ENCODE results near the gene MLXIP.
"Not testable (repeated sequence)": the region's sequence is repeated elsewhere in the genome, so short reads cannot be mapped to it uniquely, and the experiment has no call there.

The MLXIP gene

DNA sequence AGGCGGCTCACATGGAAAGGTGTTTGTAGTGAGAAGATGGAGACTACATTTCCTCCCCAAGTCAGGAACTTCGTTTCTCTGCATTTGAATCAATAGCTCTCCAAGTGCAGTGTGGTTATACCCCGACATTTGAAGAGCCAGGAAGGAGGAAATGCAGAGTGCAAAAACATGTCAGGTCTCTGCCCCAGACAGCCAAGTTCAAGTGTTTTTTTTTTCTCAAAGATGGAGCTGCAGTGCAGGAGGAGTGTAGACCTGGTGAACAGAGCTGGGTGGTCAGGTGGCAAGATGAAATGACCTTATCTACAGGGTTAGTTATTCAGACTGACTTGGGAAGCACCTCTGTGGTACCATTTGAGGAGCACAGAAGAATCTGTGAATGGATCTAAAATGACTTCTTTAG, 21.3 kb downstream of the MLXIP start:
- Histone ChIP-seq H3K9me3 (ENCODE audit: severe bottlenecking) (no peaks in the 10 kb centered on the region), H3K27ac (no peak overlapping the region)

DNA sequence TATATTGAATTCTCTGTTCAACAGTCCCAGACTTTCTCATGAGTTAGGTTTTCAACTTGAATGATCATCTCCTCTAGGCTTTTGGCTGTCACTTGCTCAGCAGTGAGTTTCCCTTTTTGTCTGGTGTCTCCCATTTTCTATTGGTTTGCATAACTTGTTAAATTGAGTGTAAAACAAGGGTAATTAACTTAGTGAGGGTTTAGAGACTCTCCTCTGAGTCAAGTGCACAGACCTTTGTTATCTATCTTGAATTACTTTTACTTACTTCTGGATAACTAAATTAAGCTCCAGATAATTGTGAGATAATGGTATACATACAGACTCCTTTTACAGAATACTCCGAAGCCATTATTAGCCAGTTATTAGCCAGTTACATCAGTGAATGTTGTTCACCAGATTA, 22.0 kb downstream of the MLXIP start:
- Histone ChIP-seq H3K27ac (no peak overlapping the region), H3K4me3 (ENCODE audit: low read depth, low read length) (no peak overlapping the region), H3K27me3 (ENCODE audit: insufficient read depth, low read depth, severe bottlenecking) (no peaks in the 10 kb centered on the region), H3K9me3 (ENCODE audit: severe bottlenecking) (no peaks in the 10 kb centered on the region), H3K36me3 (no peaks in the 10 kb centered on the region)
- no peak for DNase-seq
- TF ChIP-seq, protein P1, sequence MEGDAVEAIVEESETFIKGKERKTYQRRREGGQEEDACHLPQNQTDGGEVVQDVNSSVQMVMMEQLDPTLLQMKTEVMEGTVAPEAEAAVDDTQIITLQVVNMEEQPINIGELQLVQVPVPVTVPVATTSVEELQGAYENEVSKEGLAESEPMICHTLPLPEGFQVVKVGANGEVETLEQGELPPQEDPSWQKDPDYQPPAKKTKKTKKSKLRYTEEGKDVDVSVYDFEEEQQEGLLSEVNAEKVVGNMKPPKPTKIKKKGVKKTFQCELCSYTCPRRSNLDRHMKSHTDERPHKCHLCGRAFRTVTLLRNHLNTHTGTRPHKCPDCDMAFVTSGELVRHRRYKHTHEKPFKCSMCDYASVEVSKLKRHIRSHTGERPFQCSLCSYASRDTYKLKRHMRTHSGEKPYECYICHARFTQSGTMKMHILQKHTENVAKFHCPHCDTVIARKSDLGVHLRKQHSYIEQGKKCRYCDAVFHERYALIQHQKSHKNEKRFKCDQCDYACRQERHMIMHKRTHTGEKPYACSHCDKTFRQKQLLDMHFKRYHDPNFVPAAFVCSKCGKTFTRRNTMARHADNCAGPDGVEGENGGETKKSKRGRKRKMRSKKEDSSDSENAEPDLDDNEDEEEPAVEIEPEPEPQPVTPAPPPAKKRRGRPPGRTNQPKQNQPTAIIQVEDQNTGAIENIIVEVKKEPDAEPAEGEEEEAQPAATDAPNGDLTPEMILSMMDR (IDR thresholded peaks at IDR 0.05; ENCODE audit: low read depth, low read length): no peak

More for the DNA sequence above, 21.3 kb downstream of the MLXIP start:
- DNase-seq: no peak
- no peaks in the 10 kb centered on the region for H3K27me3 ChIP-seq (ENCODE audit: insufficient read depth, low read depth, severe bottlenecking)
- H3K4me3 ChIP-seq (ENCODE audit: low read depth, low read length): no peak overlapping the region
- H3K36me3 ChIP-seq: no peaks in the 10 kb centered on the region
- TF ChIP-seq, protein P1 (IDR thresholded peaks at IDR 0.05; ENCODE audit: low read depth, low read length): no peak

DNA sequence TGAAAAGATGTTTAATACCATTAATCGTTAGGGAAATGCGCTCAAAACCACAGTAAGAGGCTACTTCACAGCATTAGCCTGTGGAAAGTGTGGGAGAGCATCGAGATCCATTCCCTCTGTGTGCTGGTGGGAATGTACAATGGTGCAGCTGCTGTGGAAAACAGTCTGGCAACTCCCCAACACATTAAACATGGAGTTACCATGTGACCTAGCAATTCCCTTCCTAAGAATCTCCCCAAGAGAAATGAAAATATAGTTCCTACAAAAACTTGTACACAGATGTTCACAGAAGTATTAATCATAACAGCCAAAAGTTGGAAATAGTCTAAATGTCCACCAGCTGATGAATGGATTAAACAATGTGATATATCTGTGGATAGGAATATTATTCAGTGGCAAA, 23.8 kb downstream of the MLXIP start:
- Histone ChIP-seq H3K4me3 (ENCODE audit: low read depth, low read length) (no peak overlapping the region), H3K9me3 (ENCODE audit: severe bottlenecking) (no peaks in the 10 kb centered on the region), H3K36me3 (no peaks in the 10 kb centered on the region), H3K27ac (no peak overlapping the region), H3K27me3 (ENCODE audit: insufficient read depth, low read depth, severe bottlenecking) (no peaks in the 10 kb centered on the region)
- TF ChIP-seq, protein P1 (IDR thresholded peaks at IDR 0.05; ENCODE audit: low read depth, low read length): no peak
- no peak for DNase-seq

DNA sequence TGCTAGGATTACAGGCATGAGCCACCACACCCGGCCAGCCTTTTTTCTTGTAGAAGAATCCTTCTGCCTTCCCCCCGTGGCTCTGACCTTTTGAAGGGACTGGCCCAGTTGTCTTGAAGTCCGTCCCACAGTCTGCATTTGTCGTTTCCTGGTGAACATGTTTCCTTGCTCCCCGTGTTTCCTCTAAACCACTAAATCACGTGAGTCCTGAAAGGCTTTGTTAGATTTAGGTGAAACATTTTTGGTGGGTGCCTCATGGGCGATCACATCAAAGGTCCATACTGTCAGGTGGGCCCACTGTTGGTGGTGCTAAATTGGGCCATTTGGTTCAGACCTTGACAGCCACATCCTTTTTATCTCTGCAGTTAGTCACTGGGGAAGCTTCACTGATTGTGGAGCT, 26.3 kb downstream of the MLXIP start:
- Histone ChIP-seq H3K27me3 (ENCODE audit: insufficient read depth, low read depth, severe bottlenecking) (no peaks in the 10 kb centered on the region), H3K27ac (no peak overlapping the region), H3K4me3 (ENCODE audit: low read depth, low read length) (no peak overlapping the region), H3K36me3 (no peaks in the 10 kb centered on the region), H3K9me3 (ENCODE audit: severe bottlenecking) (no peaks in the 10 kb centered on the region)
- TF ChIP-seq, protein P1 (IDR thresholded peaks at IDR 0.05; ENCODE audit: low read depth, low read length): no peak
- DNase-seq: no peak

DNA sequence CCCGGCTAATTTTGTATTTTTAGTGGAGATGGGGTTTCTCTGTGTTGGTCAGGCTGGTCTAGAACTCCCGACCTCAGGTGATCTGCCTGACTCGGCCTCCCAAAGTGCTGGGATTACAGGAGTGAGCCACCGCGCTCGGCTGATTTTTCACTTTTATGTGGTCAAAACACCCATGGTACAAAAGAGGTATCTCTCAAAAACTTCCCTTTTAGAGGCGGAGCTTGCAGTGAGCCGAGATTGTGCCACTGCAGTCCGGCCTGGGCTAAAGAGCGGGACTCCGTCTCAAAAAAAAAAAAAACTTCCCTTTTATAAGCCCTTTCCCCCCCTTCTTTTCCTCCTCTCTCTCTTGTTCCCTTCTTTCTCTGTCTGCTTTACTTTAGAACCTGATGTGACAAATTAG, 26.9 kb downstream of the MLXIP start:
- H3K9me3 ChIP-seq (ENCODE audit: severe bottlenecking); DNase-seq; H3K4me3 ChIP-seq (ENCODE audit: low read depth, low read length): not testable (repeated sequence)

DNA sequence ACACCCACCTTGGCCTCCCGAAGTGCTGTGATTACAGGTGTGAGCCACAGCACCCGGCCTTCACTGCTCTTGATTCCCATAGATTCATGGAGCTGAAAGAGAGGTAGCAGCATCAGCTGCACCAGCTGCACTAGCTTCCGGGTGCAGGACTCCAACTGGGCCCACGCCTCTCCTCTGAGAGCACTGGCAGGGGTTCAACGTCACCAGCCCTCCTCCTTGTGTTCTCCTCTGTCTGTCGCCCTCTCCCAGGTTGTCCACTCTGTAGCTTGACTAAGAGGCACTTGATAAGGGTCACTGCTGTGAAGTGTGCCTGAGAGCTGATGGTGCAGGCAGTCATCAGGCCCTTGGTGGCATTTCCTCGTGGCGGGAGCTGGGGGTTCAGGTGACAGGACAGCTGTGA, 28.3 kb downstream of the MLXIP start:
- H3K4me3 ChIP-seq (ENCODE audit: low read depth, low read length): no peak overlapping the region
- no peak overlapping the region for H3K27ac ChIP-seq
- H3K36me3 ChIP-seq: no peaks in the 10 kb centered on the region

More for the DNA sequence above, 26.9 kb downstream of the MLXIP start:
- H3K36me3 ChIP-seq; H3K27me3 ChIP-seq (ENCODE audit: insufficient read depth, low read depth, severe bottlenecking); H3K27ac ChIP-seq: not testable (repeated sequence)

More for the DNA sequence above, 28.3 kb downstream of the MLXIP start:
- TF ChIP-seq, protein P1 (IDR thresholded peaks at IDR 0.05; ENCODE audit: low read depth, low read length): no peak
- Histone ChIP-seq H3K27me3 (ENCODE audit: insufficient read depth, low read depth, severe bottlenecking) (no peaks in the 10 kb centered on the region), H3K9me3 (ENCODE audit: severe bottlenecking) (no peaks in the 10 kb centered on the region)
- no peak for DNase-seq
